ENCODE data around the gene GRWD1. TPM values are rescaled to one million over a fixed set of nuclear protein-coding genes. Genes with fewer than 3 reads are reported as not detected.

Gene GRWD1
- total RNA-seq, 1 donor from 2014 or later = 41.4 TPM

DNA sequence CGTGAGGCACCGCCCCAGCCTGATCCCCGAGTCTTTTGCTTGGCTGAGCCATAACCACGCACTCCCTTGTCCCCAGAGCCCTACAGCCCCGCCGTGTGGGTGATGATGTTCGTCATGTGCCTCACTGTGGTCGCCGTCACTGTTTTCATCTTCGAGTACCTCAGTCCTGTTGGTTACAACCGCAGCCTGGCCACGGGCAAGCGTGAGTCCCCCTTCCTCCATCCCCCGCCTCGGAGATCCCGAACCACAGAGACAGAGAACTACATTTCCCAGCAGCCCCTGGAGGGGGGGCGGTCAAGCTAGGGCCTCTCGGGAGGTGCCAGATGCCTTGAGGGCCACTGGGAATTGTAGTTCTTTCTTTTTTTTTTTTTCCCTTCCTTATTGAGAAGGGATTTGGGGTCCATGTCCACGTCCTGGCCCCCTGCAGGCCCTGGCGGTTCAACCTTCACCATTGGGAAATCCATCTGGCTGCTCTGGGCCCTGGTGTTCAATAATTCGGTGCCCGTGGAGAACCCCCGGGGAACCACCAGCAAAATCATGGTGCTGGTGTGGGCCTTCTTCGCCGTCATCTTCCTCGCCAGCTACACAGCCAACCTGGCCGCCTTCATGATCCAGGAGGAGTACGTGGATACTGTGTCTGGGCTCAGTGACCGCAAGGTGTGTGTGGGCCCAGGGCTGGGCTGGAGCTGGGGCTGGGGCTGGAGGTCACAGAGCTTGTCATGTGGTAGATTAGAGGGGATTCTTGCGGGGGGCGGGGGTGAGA, 26.4 kb upstream of the GRWD1 start:
- no peaks in the 10 kb centered on the region for H3K9me3 Mint-ChIP-seq (ENCODE audit: unreplicated experiment)
- Histone ChIP-seq H3K4me1 (ENCODE audit: insufficient read depth, low read length) (peaks cover 14% of the 10 kb centered on the region), H3K4me2 (ENCODE audit: low read length) (peak overlapping the region; percentile 66), H3K9me3 (ENCODE audit: insufficient read depth, low read depth, low read length) (no peaks in the 10 kb centered on the region), H4K20me1 (ENCODE audit: insufficient read depth, low read length) (no peaks in the 10 kb centered on the region), H3K79me2 (ENCODE audit: insufficient read depth, low read length) (no peaks in the 10 kb centered on the region), H3K27me3 (ENCODE audit: insufficient read depth, low read length) (no peaks in the 10 kb centered on the region), H3K4me3 (ENCODE audit: insufficient read depth, low read depth, low read length) (no peak overlapping the region), H2AFZ (ENCODE audit: low read depth, low read length) (peak overlapping the region; percentile 63), H3K27ac (ENCODE audit: low read depth, low read length) (no peak overlapping the region), H3K36me3 (ENCODE audit: insufficient read depth, low read length) (no peaks in the 10 kb centered on the region), H3K9ac (ENCODE audit: low read length) (no peak overlapping the region)
- H3K27ac Mint-ChIP-seq (ENCODE audit: unreplicated experiment) = peak overlapping the region; percentile 87
- H3K4me3 Mint-ChIP-seq (ENCODE audit: unreplicated experiment) = no peak overlapping the region
- H3K36me3 Mint-ChIP-seq (ENCODE audit: low read depth, unreplicated experiment) = peaks cover 20% of the 10 kb centered on the region
- H3K4me1 Mint-ChIP-seq (ENCODE audit: low read depth, unreplicated experiment) = peaks cover 8% of the 10 kb centered on the region
- H3K27me3 Mint-ChIP-seq (ENCODE audit: low read depth, unreplicated experiment) = no peaks in the 10 kb centered on the region
- DNase-seq (ENCODE audit: low read depth) = no peak
- TF ChIP-seq CTCF (IDR thresholded peaks at IDR 0.05; ENCODE audit: insufficient read depth, low read depth, low read length) = no peak
- TF ChIP-seq EZH2 (IDR thresholded peaks at IDR 0.05; ENCODE audit: insufficient read depth, low read length) = no peak
- no peak for FAIRE-seq

DNA sequence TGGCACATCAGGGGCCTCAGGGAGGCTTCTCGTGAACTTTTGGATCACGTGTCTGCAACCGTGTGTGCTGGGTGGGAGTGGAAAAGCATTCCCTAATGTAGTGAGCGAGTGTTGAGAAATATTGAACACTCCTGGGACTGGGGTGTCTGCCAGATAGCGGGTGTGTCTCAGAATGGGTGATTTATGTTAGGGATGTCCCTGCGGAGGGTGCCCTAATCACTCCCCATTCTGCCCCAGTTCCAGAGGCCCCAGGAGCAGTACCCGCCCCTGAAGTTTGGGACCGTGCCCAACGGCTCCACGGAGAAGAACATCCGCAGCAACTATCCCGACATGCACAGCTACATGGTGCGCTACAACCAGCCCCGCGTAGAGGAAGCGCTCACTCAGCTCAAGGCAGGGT, 24.2 kb upstream of the GRWD1 start:
- FAIRE-seq (no peak), DNase-seq (ENCODE audit: low read depth) (no peak)
- no peak overlapping the region for H3K27ac Mint-ChIP-seq (ENCODE audit: unreplicated experiment)
- H3K9me3 Mint-ChIP-seq (ENCODE audit: unreplicated experiment) = no peaks in the 10 kb centered on the region
- H3K27me3 ChIP-seq (ENCODE audit: insufficient read depth, low read length) = no peaks in the 10 kb centered on the region
- H3K4me1 ChIP-seq (ENCODE audit: insufficient read depth, low read length) = peaks cover 16% of the 10 kb centered on the region
- no peaks in the 10 kb centered on the region for H3K27me3 Mint-ChIP-seq (ENCODE audit: low read depth, unreplicated experiment)
- H3K4me3 ChIP-seq (ENCODE audit: insufficient read depth, low read depth, low read length) = no peak overlapping the region
- H3K36me3 Mint-ChIP-seq (ENCODE audit: low read depth, unreplicated experiment) = peaks cover 15% of the 10 kb centered on the region
- H4K20me1 ChIP-seq (ENCODE audit: insufficient read depth, low read length) = no peaks in the 10 kb centered on the region
- no peak for TF ChIP-seq EZH2 (IDR thresholded peaks at IDR 0.05; ENCODE audit: insufficient read depth, low read length)
- TF ChIP-seq CTCF (IDR thresholded peaks at IDR 0.05; ENCODE audit: insufficient read depth, low read depth, low read length) = no peak
- H3K9me3 ChIP-seq (ENCODE audit: insufficient read depth, low read depth, low read length) = no peaks in the 10 kb centered on the region
- H3K36me3 ChIP-seq (ENCODE audit: insufficient read depth, low read length) = no peaks in the 10 kb centered on the region
- H3K9ac ChIP-seq (ENCODE audit: low read length) = no peak overlapping the region
- no peak overlapping the region for H3K4me3 Mint-ChIP-seq (ENCODE audit: unreplicated experiment)
- H3K4me2 ChIP-seq (ENCODE audit: low read length) = no peak overlapping the region
- H2AFZ ChIP-seq (ENCODE audit: low read depth, low read length) = no peak overlapping the region
- peaks cover 15% of the 10 kb centered on the region for H3K4me1 Mint-ChIP-seq (ENCODE audit: low read depth, unreplicated experiment)
- H3K79me2 ChIP-seq (ENCODE audit: insufficient read depth, low read length) = no peaks in the 10 kb centered on the region
- no peak overlapping the region for H3K27ac ChIP-seq (ENCODE audit: low read depth, low read length)

GRCh38 chr19:48424694-48425219, 21.0 kb upstream of the GRWD1 start:
- H3K9ac ChIP-seq (ENCODE audit: low read length) = peak overlapping the region; percentile 73

More at GRCh38 chr19:48424694-48425219, 21.0 kb upstream of the GRWD1 start:
- no peaks in the 10 kb centered on the region for H4K20me1 ChIP-seq (ENCODE audit: insufficient read depth, low read length)
- H3K36me3 Mint-ChIP-seq (ENCODE audit: low read depth, unreplicated experiment) = peaks cover 7% of the 10 kb centered on the region
- peaks cover 2% of the 10 kb centered on the region for H3K36me3 ChIP-seq (ENCODE audit: insufficient read depth, low read length)
- peak overlapping the region; percentile 91 for H3K4me2 ChIP-seq (ENCODE audit: low read length)
- H3K9me3 ChIP-seq (ENCODE audit: insufficient read depth, low read depth, low read length) = no peaks in the 10 kb centered on the region
- H3K4me1 ChIP-seq (ENCODE audit: insufficient read depth, low read length) = peaks cover 11% of the 10 kb centered on the region
- no peaks in the 10 kb centered on the region for H3K27me3 ChIP-seq (ENCODE audit: insufficient read depth, low read length)
- H3K27me3 Mint-ChIP-seq (ENCODE audit: low read depth, unreplicated experiment) = no peaks in the 10 kb centered on the region
- peak overlapping the region; percentile 95 for H2AFZ ChIP-seq (ENCODE audit: low read depth, low read length)
- FAIRE-seq (no peak), DNase-seq (ENCODE audit: low read depth) (peak; percentile 73)
- H3K27ac ChIP-seq (ENCODE audit: low read depth, low read length) = peak overlapping the region; percentile 84
- no peak for TF ChIP-seq CTCF (IDR thresholded peaks at IDR 0.05; ENCODE audit: insufficient read depth, low read depth, low read length)
- no peak for TF ChIP-seq EZH2 (IDR thresholded peaks at IDR 0.05; ENCODE audit: insufficient read depth, low read length)
- H3K4me3 ChIP-seq (ENCODE audit: insufficient read depth, low read depth, low read length) = peak overlapping the region; percentile 38
- peak overlapping the region; percentile 100 for H3K27ac Mint-ChIP-seq (ENCODE audit: unreplicated experiment)
- no peaks in the 10 kb centered on the region for H3K79me2 ChIP-seq (ENCODE audit: insufficient read depth, low read length)
- H3K4me1 Mint-ChIP-seq (ENCODE audit: low read depth, unreplicated experiment) = peaks cover 10% of the 10 kb centered on the region
- peak overlapping the region; percentile 67 for H3K4me3 Mint-ChIP-seq (ENCODE audit: unreplicated experiment)
- H3K9me3 Mint-ChIP-seq (ENCODE audit: unreplicated experiment) = no peaks in the 10 kb centered on the region

All from astrocyte (in vitro differentiated cells and primary cell).